NCI-H128 (cell line): Measurements from ENCODE around the gene SLC6A1.

Experiments
- DNase-seq: peaks from one replicate; lab custom pipeline; 2025; ENCODE audit not compliant: unreplicated experiment; lab: John Stamatoyannopoulos, UW

Gene SLC6A1

GRCh38 chr3:11088831-11089230, 96.3 kb downstream of the SLC6A1 start:
- DNase-seq, result no peak
